K562 (cell line): ENCODE measurements around the gene DHRS7C. TPM values are rescaled to one million over a fixed set of nuclear protein-coding genes. Genes with fewer than 3 reads are reported as not detected.

Experiments used
- DDX20 ChIP-seq: fragments of 450-650 bp; IDR thresholded peaks from 2 replicates; pipeline ENCODE4 v1.6.1; 2016; ENCODE audit warnings: missing genetic modification characterization, low read depth, mild to moderate bottlenecking, missing compliant biosample characterization, moderate library complexity
- ZBTB2 ChIP-seq: fragments of 450-650 bp; IDR thresholded peaks from 2 replicates; pipeline ENCODE4 v1.6.1; 2016; ENCODE audit warnings: antibody characterized with exemption
- ZBTB40 ChIP-seq, 2 experiments: fragments of 450-650 bp in 1 of 2; sonication (generic) in 1 of 2; formaldehyde crosslinking in 1 of 2; IDR thresholded peaks; 2 replicates each; pipeline versions ENCODE4 v1.7.1 to v1.9.0; 2016 to 2022; ENCODE audit warnings: inconsistent platforms in 1 of 2, mild to moderate bottlenecking in 1 of 2, missing genetic modification reagents in 1 of 2
- ZNF197 ChIP-seq: fragments of 200-800 bp; sonication (Bioruptor generic); IDR thresholded peaks from 2 replicates; pipeline ENCODE4 v1.6.1; 2016; ENCODE audit warnings: low read depth, missing genetic modification characterization, missing compliant biosample characterization
- ZNF696 ChIP-seq: fragments of 250-450 bp; sonication (Bioruptor Pico); conservative IDR thresholded peaks from 2 replicates; pipeline ENCODE4 v1.4.0; 2020; ENCODE audit warnings: mild to moderate bottlenecking, moderate library complexity
- polyA plus RNA-seq, 8 experiments: library from polyadenylated mRNA; depleted of rRNA in 4 of 8; stranded (reverse) in 5 of 8; unstranded in 3 of 8; fragments of >200 nt; fragmentation: Nextera tagmentation in 2 of 8; fragmentation: Illumina TruSeq in 1 of 8; extraction: Ambion mirVana in 2 of 8; extraction: Trizol in 1 of 8; gene quantifications; 2 replicates each; pipeline versions ENCODE4 v1.2.1 to v1.2.3, GENCODE V29; 2011 to 2014; ENCODE audit warnings: inconsistent platforms in 1 of 8, missing spikeins in 1 of 8
- total RNA-seq, 7 experiments: library from RNA; depleted of rRNA in 6 of 7; stranded (reverse); fragments of >200 nt in 6 of 7; fragmentation: Illumina TruSeq in 2 of 7; extraction: Trizol in 2 of 7; gene quantifications; 2 replicates each; pipeline versions ENCODE4 v1.2.1 to v1.2.3, GENCODE V29; 2011 to 2021; ENCODE audit warnings: low replicate concordance in 1 of 7

Gene DHRS7C
- total and polyA plus RNA-seq, 9 of the 15 experiments (the other 6 are each of a cell fraction or from before 2014, with no cell fraction given) = not detected

- no peak for TF ChIP-seq ZBTB2
- TF ChIP-seq DDX20 (tag) = no peak
- no peak for TF ChIP-seq ZNF197 (CRISPR knock-in tag)
- TF ChIP-seq ZBTB40 (IDR thresholded peaks at IDR 0.05) = no peak
- TF ChIP-seq ZBTB40 (CRISPR knock-in tag; IDR thresholded peaks at IDR 0.05) = no peak
- no peak for TF ChIP-seq ZNF696 (CRISPR knock-in tag)
These were observed 62.8 kb downstream of the DHRS7C start (continued) for GRCh38 chr17:9728564-9728963.
